Measurements from ENCODE around the gene NEDD4.

- TF ChIP-seq CTCF (optimal IDR thresholded peaks at IDR 0.05 in 1 of 3, IDR thresholded peaks at IDR 0.05 in 1 of 3, conservative IDR thresholded peaks at IDR 0.05 in 1 of 3; ENCODE audit: extremely low read depth in 1 of 3, insufficient read depth in 2 of 3, low read length in 3 of 3), result no peak
- TF ChIP-seq EZH2 (IDR thresholded peaks at IDR 0.05; ENCODE audit: low read length), result no peak
These were observed 132.3 kb downstream of the NEDD4 start for GRCh38 chr15:55861115-55861514.

All from keratinocyte (primary cell).